Left renal pelvis (tissue), 4 donors: ENCODE measurements around the gene WWP2. TPM values are rescaled to one million over a fixed set of nuclear protein-coding genes. Genes with fewer than 3 reads are reported as not detected.
"Not testable (repeated sequence)": the region's sequence is repeated elsewhere in the genome, so short reads cannot be mapped to it uniquely, and the experiment has no call there.

Source experiments
- DNase-seq, 4 donors: peaks; one replicate each; pipeline ENCODE4 v3.0.0-alpha.2; 2013; ENCODE audit warnings: low read depth in 4 of 4, low spot score in 3 of 4
- polyA plus RNA-seq, 4 donors: library from polyadenylated mRNA; unstranded; fragments of 120-200 nt; gene quantifications; one replicate each; pipeline ENCODE4 v1.2.1, GENCODE V29; 2013; ENCODE audit not compliant: insufficient read length in 4 of 4

WWP2 gene
- polyA plus RNA-seq, 4 donors: 29.9 to 50.5 (median 40.8) TPM

- not testable (repeated sequence) for DNase-seq
These were observed 210.0 kb downstream of the WWP2 start for GRCh38 chr16:69972120-69972519.

GRCh38 chr16:69972935-69973334 is 210.8 kb downstream of the WWP2 start:
- DNase-seq: not testable (repeated sequence)

GRCh38 chr16:69985196-69985595 is 223.1 kb downstream of the WWP2 start:
- DNase-seq: not testable (repeated sequence)

Other genes with a start within 250 kb of the WWP2 start
- gene NFAT5, start 196.4 kb upstream of the WWP2 start, polyA plus RNA-seq: 10 to 100 TPM; 37.8 to 58.7 (median 43.8) TPM
- 10 to 100 TPM; 24.4 to 29.5 (median 28.2) TPM for gene NQO1, start 35.8 kb upstream of the WWP2 start, polyA plus RNA-seq
- 10 to 100 TPM; 50.4 to 67.9 (median 63.6) TPM for gene NOB1, start 7.4 kb upstream of the WWP2 start, polyA plus RNA-seq
- 10 to 100 TPM in 3 of 4 donors, 1 to 10 TPM in 1; 1.1 to 83.1 (median 54.8) TPM for gene CLEC18A, start 189.0 kb downstream of the WWP2 start, polyA plus RNA-seq